GM12878 (cell line): ENCODE data around the gene DST. TPM values are rescaled to one million over a fixed set of nuclear protein-coding genes. Genes with fewer than 3 reads are reported as not detected.

ENCODE experiments used
- ATAC-seq: fragments of 200-7000 bp; cut with Tn5 transposase; 3 replicates; pipeline ENCODE4 v1.9.1; 2020; ENCODE audit warnings: mild to moderate bottlenecking, moderate library complexity
- Bru-seq: library from RNA; stranded (reverse); fragments of 400-500 nt; gene quantifications from one replicate; lab custom pipeline; 2021; lab: Mats Ljungman, UMichigan
- BruChase-seq, 2 experiments: library from RNA; stranded (reverse); fragments of 400-500 nt; gene quantifications; one replicate each; lab custom pipeline; 2021; lab: Mats Ljungman, UMichigan
- BruUV-seq: library from RNA; stranded (reverse); fragments of 400-500 nt; replicated peaks from 2 replicates; lab custom pipeline; 2021; lab: Mats Ljungman, UMichigan
- CTCF ChIA-PET: fragments of 300-600 bp; sonication (Branson Sonifier 250); formaldehyde crosslinking; extraction: SDS; loops from one replicate; lab custom pipeline; 2021; ENCODE audit warnings: inconsistent platforms; lab: Yijun Ruan, JAX
- POLR2A ChIA-PET: fragments of 350-600 bp; formaldehyde crosslinking; extraction: SDS; loops from one replicate; lab custom pipeline; 2021; ENCODE audit warnings: inconsistent platforms; lab: Charles Lee
- RAD21 ChIA-PET: fragments of 300-600 bp; sonication (Branson Sonifier 250); formaldehyde crosslinking; loops from one replicate; lab custom pipeline; 2023; ENCODE audit warnings: antibody characterized with exemption; ENCODE audit not compliant: unreplicated experiment; lab: Charles Lee
- SMC1A ChIA-PET: fragments of 300-600 bp; sonication (Branson Sonifier 250); formaldehyde crosslinking; loops from one replicate; lab custom pipeline; 2023; ENCODE audit not compliant: unreplicated experiment, uncharacterized antibody; lab: Charles Lee
- DNase-seq: peaks from one replicate; pipeline ENCODE4 v3.0.0-alpha.2; 2011; ENCODE audit warnings: low read depth, low spot score
- FAIRE-seq: peaks from 3 replicates; lab custom pipeline; 2011; peaks lifted over from hg19 to GRCh38; lab: Jason Lieb, UNC
- H2AFZ ChIP-seq: 2 replicates; pipeline ENCODE4 v1.6.0; 2011; ENCODE audit warnings: low read depth, low read length, control low read depth; ENCODE audit not compliant: control insufficient read depth
- H3K27ac ChIP-seq: 2 replicates; pipeline ENCODE4 v1.5.1; 2011; ENCODE audit warnings: control low read depth; ENCODE audit not compliant: control insufficient read depth, insufficient read depth
- H3K27me3 ChIP-seq, 2 experiments: replicated peaks in 1 of 2; 2 replicates each; pipeline versions ENCODE4 v1.6.0 to v1.6.1; 2011; ENCODE audit warnings: low read length in 1 of 2; ENCODE audit not compliant: control insufficient read depth in 2 of 2, insufficient read depth in 2 of 2
- H3K36me3 ChIP-seq, 2 experiments: 2 replicates each; pipeline ENCODE4 v1.5.1; 2011; ENCODE audit warnings: low read length in 1 of 2; ENCODE audit not compliant: control insufficient read depth in 2 of 2, insufficient read depth in 2 of 2
- H3K4me1 ChIP-seq: 2 replicates; pipeline ENCODE4 v1.6.1; 2011; ENCODE audit warnings: mild to moderate bottlenecking, low read length, moderate library complexity, mixed read lengths; ENCODE audit not compliant: control insufficient read depth, insufficient read depth
- H3K4me2 ChIP-seq: 2 replicates; pipeline ENCODE4 v1.6.0; 2011; ENCODE audit warnings: control low read depth; ENCODE audit not compliant: control insufficient read depth, insufficient read depth
- H3K4me3 ChIP-seq: fragments of 200-600 bp; sonication (generic); 2 replicates; pipeline ENCODE4 v1.5.1; 2016
- H3K79me2 ChIP-seq: 2 replicates; pipeline ENCODE4 v1.6.0; 2011; ENCODE audit warnings: low read length; ENCODE audit not compliant: control insufficient read depth, insufficient read depth
- H3K9ac ChIP-seq: 2 replicates; pipeline ENCODE4 v1.8.0; 2011; ENCODE audit warnings: low read length, control low read depth, mixed read lengths; ENCODE audit not compliant: control insufficient read depth, insufficient read depth
- H3K9me3 ChIP-seq: replicated peaks from 3 replicates; pipeline ENCODE4 v1.5.1; 2011; ENCODE audit warnings: mild to moderate bottlenecking, low read length; ENCODE audit not compliant: control insufficient read depth, insufficient read depth
- H4K20me1 ChIP-seq: 2 replicates; pipeline ENCODE4 v1.6.0; 2011; ENCODE audit not compliant: control insufficient read depth, insufficient read depth
- NR2C1 ChIP-seq: fragments of 450-650 bp; IDR thresholded peaks from 2 replicates; pipeline ENCODE4 v1.6.1; 2017; ENCODE audit warnings: antibody characterized with exemption, mild to moderate bottlenecking, moderate library complexity
- WGBS: methylation state at CpG from one replicate; pipeline ENCODE4 v1.1.6; 2016; ENCODE audit warnings: low lambda C conversion rate; ENCODE audit not compliant: insufficient replicate concordance, insufficient coverage; ENCODE audit errors: missing lambda C conversion rate; 5-methylcytosine and 5-hydroxymethylcytosine counted together
- in situ Hi-C: fragments of 300-500 bp; cut with MboI; formaldehyde crosslinking; loops from 9 replicates; pipeline ENCODE4 v1.14.3; 2018; ENCODE audit warnings: mixed read lengths
- intact Hi-C: fragments of 100-400 bp; cut with micrococcal nuclease; formaldehyde crosslinking; loops from one replicate; pipeline ENCODE4 v1.14.2; 2022; ENCODE audit not compliant: unreplicated experiment
- long read RNA-seq, 2 experiments: library from polyadenylated mRNA; unstranded; transcript quantifications; one replicate each; pipeline ENCODE4 v2.0.0, GENCODE V29; 2019 to 2020
- polyA minus RNA-seq, 3 experiments: library from RNA; depleted of rRNA, polyadenylated mRNA; stranded (reverse); fragments of >200 nt; gene quantifications; 2 replicates each; pipeline ENCODE4 v1.2.3, GENCODE V29; 2011
- polyA plus RNA-seq, 11 experiments: library from polyadenylated mRNA; depleted of rRNA in 4 of 11; unstranded in 6 of 11; stranded (reverse) in 5 of 11; fragments of >200 nt; fragmentation: Nextera tagmentation in 4 of 11; fragmentation: Illumina TruSeq in 1 of 11; extraction: Ambion mirVana in 4 of 11; extraction: Trizol in 1 of 11; gene quantifications; 1 replicate in 1 of 11; 2 replicates in 10 of 11; pipeline versions ENCODE4 v1.2.1 to v1.2.3, GENCODE V29; 2011 to 2016; ENCODE audit warnings: inconsistent platforms in 2 of 11, missing spikeins in 2 of 11, low read depth in 1 of 11
- total RNA-seq, 4 experiments: library from RNA; depleted of rRNA in 3 of 4; stranded (reverse); fragments of >200 nt in 3 of 4; fragmentation: Illumina TruSeq in 1 of 4; extraction: Trizol in 1 of 4; gene quantifications; 2 replicates each; pipeline versions ENCODE4 v1.2.1 to v1.2.3, GENCODE V29; 2013 to 2021

DST gene
- 958 and 966 TPM in 2 replicates for total RNA-seq (2013; cell fraction: nucleolus; rRNA removed)
- 139 and 159 TPM in 2 replicates for total RNA-seq (2014; rRNA removed)
- 156 and 165 TPM in 2 replicates for total RNA-seq (2014; rRNA removed; fragmentation: Illumina TruSeq; extraction: Trizol)
- total RNA-seq (2021), result 139 and 142 TPM in 2 replicates
- polyA plus RNA-seq (2011; ENCODE audit: low read depth), result 64.6 TPM
- 68.7 and 73.0 TPM in 2 replicates for polyA plus RNA-seq (2011; rRNA removed)
- 40.1 and 50.2 TPM in 2 replicates for polyA plus RNA-seq (2011; cell fraction: cytosol; rRNA removed)
- polyA plus RNA-seq (2011; cell fraction: nucleus; rRNA removed), result 186 and 281 TPM in 2 replicates
- polyA plus RNA-seq (2012), result 85.3 and 96.4 TPM in 2 replicates
- polyA plus RNA-seq (2014; fragmentation: Illumina TruSeq; extraction: Trizol), result 106 and 110 TPM in 2 replicates
- 10 to 100 TPM; 32.1 to 35.6 TPM for polyA plus RNA-seq (2014; fragmentation: Nextera tagmentation; extraction: Ambion mirVana)
- polyA plus RNA-seq (2014; rRNA removed), result 81.3 and 89.0 TPM in 2 replicates
- polyA plus RNA-seq (2016; fragmentation: Nextera tagmentation; extraction: Ambion mirVana), result 10 to 100 TPM; 47.1 to 64.2 TPM
- 245 and 297 TPM in 2 replicates for polyA minus RNA-seq (2011; rRNA and poly(A)+ RNA removed)
- 58.9 and 59.6 TPM in 2 replicates for polyA minus RNA-seq (2011; cell fraction: cytosol; rRNA and poly(A)+ RNA removed)
- polyA minus RNA-seq (2011; cell fraction: nucleus; rRNA and poly(A)+ RNA removed), result 534 and 723 TPM in 2 replicates
- percentile 91 among the genes with signal in this experiment for Bru-seq, nascent RNA
- BruChase-seq, experiment 1, labeled RNA remaining after a 6-hour chase, result percentile 89 among the genes with signal in this experiment
- BruChase-seq, experiment 2, labeled RNA remaining after a 2-hour chase, result percentile 87 among the genes with signal in this experiment
- long read RNA-seq, experiment 1, partial matches to known transcripts, result 6 of 10 reads
- long read RNA-seq, experiment 1, other reads (novel, unspliced or antisense), result 4 of 10 reads
- long read RNA-seq, experiment 2, partial matches to known transcripts, result 92 of 120 reads
- long read RNA-seq, experiment 2, other reads (novel, unspliced or antisense), result 23 of 120 reads

DNA sequence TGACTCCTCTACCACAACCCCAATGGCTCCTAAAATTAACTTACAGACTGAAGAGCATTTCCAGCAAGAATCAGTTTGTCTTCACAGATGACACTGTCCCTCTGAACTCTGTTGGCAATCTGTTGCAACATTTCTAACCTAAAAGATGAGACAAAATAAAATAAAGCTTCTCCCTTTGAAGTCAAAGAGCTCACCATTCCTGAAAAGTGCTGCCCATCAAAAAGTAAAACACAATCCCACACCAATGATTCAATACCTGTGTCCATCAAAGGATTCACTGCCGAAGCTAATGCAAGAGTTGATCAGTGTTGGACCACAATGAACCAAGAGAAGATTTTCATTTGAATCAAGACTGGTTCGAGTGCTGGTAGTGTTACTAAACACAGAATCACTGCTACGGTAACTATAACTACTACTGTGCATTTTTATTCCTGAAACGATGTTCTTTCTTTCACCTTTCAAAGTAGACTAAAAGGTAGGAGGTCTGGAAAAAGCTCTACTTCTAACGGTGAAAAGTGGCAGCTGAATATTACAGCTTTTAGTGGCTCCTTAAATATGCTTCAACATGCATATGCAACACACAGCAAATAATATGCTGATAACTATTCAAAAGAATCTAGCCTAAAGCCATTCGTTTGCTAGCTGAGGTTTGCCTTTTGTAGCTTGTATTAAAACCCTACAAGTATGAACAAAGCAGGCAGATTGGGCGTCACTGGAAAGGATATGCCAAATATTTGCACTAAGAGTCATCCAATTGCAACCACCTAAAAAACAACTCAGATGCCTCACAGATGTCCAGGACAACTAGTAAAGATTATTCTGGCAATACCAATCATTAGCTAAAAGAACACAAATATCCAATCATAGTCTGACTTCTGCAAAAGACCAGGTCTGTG, at the start of gene DST:
TSS of gene DST (minus strand) at position 524 of the 896 bp plus-strand sequence.
- no peak for ATAC-seq
- Histone ChIP-seq H3K4me1 (no peaks in the 10 kb centered on the region), H3K36me3 (peaks cover 2 to 24% of the 10 kb centered on the region in 2 experiments), H4K20me1 (no peaks in the 10 kb centered on the region), H3K27ac (no peak within 1 kb of the TSS), H3K27me3 (no peaks in the 10 kb centered on the region), H2AFZ (no peak within 1 kb of the TSS)
- intact Hi-C loops, result loop anchor here (5.0 kb wide), 1 partner anchor 115 kb away; no protein-coding TSS in a partner anchor
- ChIA-PET POLR2A (no interaction called here), CTCF (interaction anchor here (0.9 to 2.8 kb wide), 18 partner anchors 8 to 328 kb away, joined by 3 to 21 read pairs (median 5); no protein-coding TSS in a partner anchor), RAD21 (interaction anchor here (0.9 to 2.0 kb wide), 6 partner anchors 9 to 212 kb away, joined by 3 to 14 read pairs (median 4); no protein-coding TSS in a partner anchor), SMC1A (interaction anchor here (0.7 to 3.9 kb wide), 18 partner anchors 8 to 209 kb away, joined by 3 to 20 read pairs (median 4); no protein-coding TSS in a partner anchor)
- BruUV-seq, result no TSS peak
- 31% methylated on average over 7 of the region's 7 CpGs for WGBS
- no peak for TF ChIP-seq NR2C1
- TF ChIP-seq, all 136 proteins: peak for 0
- H3K4me2 ChIP-seq, result no peak within 1 kb of the TSS
- no peak within 1 kb of the TSS for H3K9ac ChIP-seq
- no peaks in the 10 kb centered on the region; the same call in 2 of the 3 replicates for H3K9me3 ChIP-seq
- DNase-seq, result no peak
- H3K4me3 ChIP-seq, result no peak within 1 kb of the TSS
- no peak for FAIRE-seq
- H3K79me2 ChIP-seq, result no peaks in the 10 kb centered on the region
- in situ Hi-C loops, result loop anchor here (10.0 kb wide), 1 partner anchor 202 kb away; no protein-coding TSS in a partner anchor
